GM23248 (cell line): ENCODE results near the gene NOP53.

ENCODE experiments used
- EZH2 ChIP-seq: fragments of 200-600 bp; sonication (generic); IDR thresholded peaks from 2 replicates; pipeline ENCODE4 v1.6.1; 2018; ENCODE audit warnings: antibody characterized with exemption, mild to moderate bottlenecking; ENCODE audit not compliant: insufficient read depth, poor library complexity, severe bottlenecking
- EZH2phosphoT487 ChIP-seq: fragments of 200-600 bp; sonication (generic); IDR thresholded peaks from 2 replicates; pipeline ENCODE4 v1.6.1; 2018; ENCODE audit warnings: antibody characterized with exemption, moderate library complexity, mild to moderate bottlenecking, low read depth; ENCODE audit not compliant: insufficient read depth

DNA sequence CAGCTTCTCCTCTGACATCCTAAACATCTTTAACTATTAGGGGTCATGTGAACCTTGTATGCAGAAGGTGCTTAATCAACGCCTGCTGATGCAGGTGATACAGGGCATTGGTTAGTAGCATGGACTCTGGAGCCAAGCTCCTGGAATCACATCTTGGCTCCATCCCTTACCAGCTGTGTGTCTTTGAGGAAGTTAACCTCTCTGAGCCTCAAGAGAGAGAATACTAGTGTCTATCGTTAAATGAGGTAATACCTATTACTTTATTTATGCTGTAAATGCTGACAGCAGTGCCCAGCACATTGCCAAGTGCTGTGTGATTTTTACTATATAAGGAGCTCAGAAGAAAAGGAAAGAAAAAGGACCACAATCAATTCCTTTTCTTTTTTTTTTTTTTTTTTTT, 22.0 kb downstream of the NOP53 start:
- TF ChIP-seq EZH2: no peak
- TF ChIP-seq EZH2phosphoT487: no peak
